K562 (cell line): ENCODE data around the gene CFAP300. TPM values are rescaled to one million over a fixed set of nuclear protein-coding genes. Genes with fewer than 3 reads are reported as not detected.

Experiments
- ATAC-seq: fragments of 200-7000 bp; cut with Tn5 transposase; 3 replicates; pipeline ENCODE4 v1.9.1; 2020; ENCODE audit warnings: moderate library complexity
- BruUV-seq: library from RNA; stranded (reverse); fragments of 400-500 nt; replicated peaks from 2 replicates; lab custom pipeline; 2021; lab: Mats Ljungman, UMichigan
- CTCF ChIA-PET: fragments of 300-600 bp; formaldehyde crosslinking; extraction: SDS; loops from one replicate; lab custom pipeline; 2021; ENCODE audit warnings: low intra/inter-chr PET ratio; lab: Yijun Ruan, JAX
- POLR2A ChIA-PET: fragments of 300-600, 350-650 bp; sonication (Branson Sonifier 250); formaldehyde crosslinking; extraction: SDS; loops from one replicate; lab custom pipeline; 2021; ENCODE audit warnings: antibody characterized with exemption, inconsistent platforms; lab: Yijun Ruan, JAX
- DNase-seq, 4 experiments: peaks; one replicate each; pipeline versions ENCODE4 v3.0.0 to v3.0.0-alpha.2; 2011 to 2018; ENCODE audit warnings: low spot score in 3 of 4, mixed read lengths in 3 of 4; ENCODE audit errors: extremely low read depth in 1 of 4
- FAIRE-seq: peaks from 2 replicates; lab custom pipeline; 2011; peaks lifted over from hg19 to GRCh38; lab: Jason Lieb, UNC
- H2AFZ ChIP-seq: 2 replicates; pipeline ENCODE4 v1.6.0; 2011; ENCODE audit warnings: low read depth, low read length, control low read depth, inconsistent platforms
- H3K27ac ChIP-seq: fragments of 200-600 bp; 3 replicates; pipeline ENCODE4 v1.8.0; 2011; ENCODE audit warnings: low read depth, mild to moderate bottlenecking, control low read depth, inconsistent platforms, low read length, moderate library complexity, mixed read lengths; ENCODE audit errors: extremely low read depth
- H3K27me3 ChIP-seq, 2 experiments: fragments of 300-600 bp in 1 of 2; 2 replicates in 1 of 2; 3 replicates in 1 of 2; pipeline versions ENCODE4 v1.6.0 to v1.8.0; 2011; ENCODE audit warnings: inconsistent platforms in 2 of 2, low read length in 2 of 2, mild to moderate bottlenecking in 1 of 2, mixed read lengths in 1 of 2, moderate library complexity in 1 of 2; ENCODE audit not compliant: control insufficient read depth in 2 of 2, insufficient read depth in 2 of 2
- H3K36me3 ChIP-seq: fragments of 300-600 bp; 3 replicates; pipeline ENCODE4 v1.8.0; 2011; ENCODE audit warnings: mild to moderate bottlenecking, low read length, inconsistent platforms; ENCODE audit not compliant: control insufficient read depth, insufficient read depth
- H3K4me1 ChIP-seq, 2 experiments: fragments of 200-600 bp in 1 of 2; replicated peaks in 1 of 2; 2 replicates in 1 of 2; 3 replicates in 1 of 2; pipeline versions ENCODE4 v1.5.1 to v1.8.0; 2011; ENCODE audit warnings: inconsistent platforms in 2 of 2, low read length in 2 of 2, mild to moderate bottlenecking in 1 of 2, mixed read lengths in 1 of 2, moderate library complexity in 1 of 2; ENCODE audit not compliant: control insufficient read depth in 2 of 2, insufficient read depth in 2 of 2
- H3K4me2 ChIP-seq: 2 replicates; pipeline ENCODE4 v1.6.1; 2011; ENCODE audit warnings: low read length, control low read depth, inconsistent platforms, mixed read lengths; ENCODE audit not compliant: insufficient read depth
- H3K4me3 ChIP-seq: fragments of 200-600 bp; sonication (generic), shearing (Covaris generic); 2 replicates; pipeline ENCODE4 v1.5.1; 2016; ENCODE audit warnings: control low read depth, inconsistent platforms
- H3K79me2 ChIP-seq: fragments of 200-600 bp; 3 replicates; pipeline ENCODE4 v1.8.0; 2011; ENCODE audit warnings: low read length, inconsistent platforms; ENCODE audit not compliant: control insufficient read depth, insufficient read depth
- H3K9ac ChIP-seq, 2 experiments: 2 replicates each; pipeline versions ENCODE4 v1.6.0 to v1.6.1; 2011; ENCODE audit warnings: low read depth in 2 of 2, low read length in 2 of 2, control low read depth in 1 of 2, inconsistent platforms in 1 of 2, mild to moderate bottlenecking in 1 of 2, mixed read lengths in 1 of 2; ENCODE audit not compliant: insufficient read depth in 1 of 2
- H3K9me1 ChIP-seq: one replicate; pipeline ENCODE4 v1.6.0; 2011; ENCODE audit warnings: inconsistent platforms, mild to moderate bottlenecking, low read length, moderate library complexity; ENCODE audit not compliant: control insufficient read depth, insufficient read depth
- H3K9me3 ChIP-seq: replicated peaks from 2 replicates; pipeline ENCODE4 v1.5.1; 2011; ENCODE audit warnings: low read depth, low read length, inconsistent platforms; ENCODE audit not compliant: control insufficient read depth, insufficient read depth
- H4K20me1 ChIP-seq: replicated peaks from 2 replicates; pipeline ENCODE4 v1.6.1; 2011; ENCODE audit warnings: low read length, inconsistent platforms, mixed read lengths; ENCODE audit not compliant: control insufficient read depth, insufficient read depth
- TEAD1 ChIP-seq, 2 experiments: fragments of 450-650 bp in 1 of 2; sonication (generic) in 1 of 2; formaldehyde crosslinking; IDR thresholded peaks; 2 replicates each; pipeline versions ENCODE4 v1.4.0 to v1.8.0; 2020 to 2022; ENCODE audit warnings: mild to moderate bottlenecking in 2 of 2, missing genetic modification reagents in 1 of 2
- WGBS: fragments of 100-300 bp; shearing (Covaris generic); methylation state at CpG from one replicate; pipeline ENCODE4 v1.1.6; 2016; ENCODE audit warnings: low coverage, mixed read lengths; ENCODE audit not compliant: insufficient coverage; ENCODE audit errors: missing lambda C conversion rate; 5-methylcytosine and 5-hydroxymethylcytosine counted together
- in situ Hi-C: fragments of 300-500 bp; cut with MboI; formaldehyde crosslinking; loops from 4 replicates; pipeline ENCODE4 v1.15.0; 2018; ENCODE audit warnings: inconsistent platforms, mixed read lengths
- intact Hi-C: fragments of 100-400 bp; cut with micrococcal nuclease; formaldehyde crosslinking; loops from 2 replicates; pipeline ENCODE4 v1.14.2; 2022
- polyA plus RNA-seq, 8 experiments: library from polyadenylated mRNA; depleted of rRNA in 4 of 8; stranded (reverse) in 5 of 8; unstranded in 3 of 8; fragments of >200 nt; fragmentation: Nextera tagmentation in 2 of 8; fragmentation: Illumina TruSeq in 1 of 8; extraction: Ambion mirVana in 2 of 8; extraction: Trizol in 1 of 8; gene quantifications; 2 replicates each; pipeline versions ENCODE4 v1.2.1 to v1.2.3, GENCODE V29; 2011 to 2014; ENCODE audit warnings: inconsistent platforms in 1 of 8, missing spikeins in 1 of 8
- small RNA-seq: library from RNA; depleted of rRNA; stranded (forward); fragments of <200 nt; gene quantifications from one replicate; pipeline ENCODE3, GENCODE V24; 2014
- total RNA-seq, 7 experiments: library from RNA; depleted of rRNA in 6 of 7; stranded (reverse); fragments of >200 nt in 6 of 7; fragmentation: Illumina TruSeq in 2 of 7; extraction: Trizol in 2 of 7; gene quantifications; 2 replicates each; pipeline versions ENCODE4 v1.2.1 to v1.2.3, GENCODE V29; 2011 to 2021; ENCODE audit warnings: low replicate concordance in 1 of 7

The CFAP300 gene
- total and polyA plus RNA-seq, 9 of the 15 experiments (the other 6 are each of a cell fraction or from before 2014, with no cell fraction given), result not detected

DNA sequence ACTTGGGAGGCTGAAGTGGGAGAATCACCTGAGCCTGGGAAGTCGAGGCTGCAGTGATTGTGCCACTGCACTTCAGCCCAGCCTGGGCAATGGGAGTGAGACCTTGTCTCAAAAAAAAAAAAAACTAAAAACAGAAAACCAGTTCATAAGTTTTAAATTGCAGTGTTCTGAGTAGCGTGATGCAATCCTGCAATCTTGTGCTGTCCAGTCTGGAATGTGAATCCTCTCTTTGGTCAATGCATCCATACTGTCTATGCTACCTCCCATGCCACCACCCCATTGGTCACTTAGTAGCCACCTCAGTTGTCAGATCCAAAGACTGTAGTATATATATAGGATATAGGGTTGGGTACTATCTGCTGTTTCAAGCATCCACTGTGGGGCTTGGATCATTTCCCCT is 74.1 kb downstream of the CFAP300 start:
- intact Hi-C loops, result no loop called here
- Histone ChIP-seq H4K20me1 (no peaks in the 10 kb centered on the region), H3K36me3 (no peaks in the 10 kb centered on the region), H3K9me1 (no peaks in the 10 kb centered on the region), H3K4me2 (no peak overlapping the region), H3K79me2 (no peaks in the 10 kb centered on the region), H3K27me3 (no peaks in the 10 kb centered on the region), H3K9ac (no peak overlapping the region), H3K4me3 (no peak overlapping the region), H3K9me3 (no peaks in the 10 kb centered on the region), H3K27ac (no peak overlapping the region), H3K4me1 (no peaks in the 10 kb centered on the region; a peak in 1 of 5 replicates), H2AFZ (no peak overlapping the region)
- no peak for FAIRE-seq
- no peak for DNase-seq
- CTCF ChIA-PET, result no interaction called here
- no peak for ATAC-seq
- POLR2A ChIA-PET, result interaction anchor here (1.0 kb wide), 1 partner anchor 12 kb away, joined by 3 read pairs; no protein-coding TSS in a partner anchor
- WGBS, result 6% methylated on average over 2 of the region's 2 CpGs
- in situ Hi-C loops, result no loop called here
- no peak for TF ChIP-seq TEAD1 (CRISPR knock-in tag; IDR thresholded peaks at IDR 0.05)
- no TSS peak for BruUV-seq

Small RNAs within 50 kb of the gene (small RNA-seq; reads per million reads assigned to genes)
- gene RNA5SP535, result not detected

Other genes with a start within 250 kb of the CFAP300 start
- gene CEP126, start 132.4 kb upstream of the CFAP300 start, total RNA-seq (2014; rRNA removed), result not detected in 2 replicates
- gene CEP126, start 132.4 kb upstream of the CFAP300 start, total RNA-seq (2014; rRNA removed; fragmentation: Illumina TruSeq; extraction: Trizol), result 0.03 and 0.11 TPM in 2 replicates
- 0.04 TPM in 1 of 2 replicates, not detected in the other for gene CEP126, start 132.4 kb upstream of the CFAP300 start, total RNA-seq (2015; rRNA removed; fragmentation: Illumina TruSeq; extraction: Trizol)
- 0.07 and 0.11 TPM in 2 replicates for gene CEP126, start 132.4 kb upstream of the CFAP300 start, total RNA-seq (2021)
- 0.03 TPM in 1 of 2 replicates, not detected in the other for gene CEP126, start 132.4 kb upstream of the CFAP300 start, polyA plus RNA-seq (2011; rRNA removed)
- 0.03 and 0.06 TPM in 2 replicates for gene CEP126, start 132.4 kb upstream of the CFAP300 start, polyA plus RNA-seq (2014; fragmentation: Illumina TruSeq; extraction: Trizol)
- gene CEP126, start 132.4 kb upstream of the CFAP300 start, polyA plus RNA-seq (2014; fragmentation: Nextera tagmentation; extraction: Ambion mirVana), result under 1 TPM in 1 of 2 experiments, not detected in 1; 0.01 TPM
- 0.07 and 0.08 TPM in 2 replicates for gene CEP126, start 132.4 kb upstream of the CFAP300 start, polyA plus RNA-seq (2014; rRNA removed)
- not detected in 2 replicates for gene ANGPTL5, start 130.9 kb upstream of the CFAP300 start, total RNA-seq (2014; rRNA removed)
- not detected in 2 replicates for gene ANGPTL5, start 130.9 kb upstream of the CFAP300 start, total RNA-seq (2014; rRNA removed; fragmentation: Illumina TruSeq; extraction: Trizol)
- not detected in 2 replicates for gene ANGPTL5, start 130.9 kb upstream of the CFAP300 start, total RNA-seq (2015; rRNA removed; fragmentation: Illumina TruSeq; extraction: Trizol)
- not detected in 2 replicates for gene ANGPTL5, start 130.9 kb upstream of the CFAP300 start, total RNA-seq (2021)
- not detected in 2 replicates for gene ANGPTL5, start 130.9 kb upstream of the CFAP300 start, polyA plus RNA-seq (2011; rRNA removed)
- gene ANGPTL5, start 130.9 kb upstream of the CFAP300 start, polyA plus RNA-seq (2014; fragmentation: Illumina TruSeq; extraction: Trizol), result not detected in 2 replicates
- gene ANGPTL5, start 130.9 kb upstream of the CFAP300 start, polyA plus RNA-seq (2014; fragmentation: Nextera tagmentation; extraction: Ambion mirVana), result under 1 TPM in 1 of 2 experiments, not detected in 1; 0.03 TPM
- not detected in 2 replicates for gene ANGPTL5, start 130.9 kb upstream of the CFAP300 start, polyA plus RNA-seq (2014; rRNA removed)
- gene YAP1, start 63.0 kb downstream of the CFAP300 start, total RNA-seq (2014; rRNA removed), result not detected in 2 replicates
- gene YAP1, start 63.0 kb downstream of the CFAP300 start, total RNA-seq (2014; rRNA removed; fragmentation: Illumina TruSeq; extraction: Trizol), result not detected in 2 replicates
- not detected in 2 replicates for gene YAP1, start 63.0 kb downstream of the CFAP300 start, total RNA-seq (2015; rRNA removed; fragmentation: Illumina TruSeq; extraction: Trizol)
- 0.18 and 0.20 TPM in 2 replicates for gene YAP1, start 63.0 kb downstream of the CFAP300 start, total RNA-seq (2021)
- gene YAP1, start 63.0 kb downstream of the CFAP300 start, polyA plus RNA-seq (2011; rRNA removed), result not detected in 2 replicates
- not detected in 2 replicates for gene YAP1, start 63.0 kb downstream of the CFAP300 start, polyA plus RNA-seq (2014; fragmentation: Illumina TruSeq; extraction: Trizol)
- not detected for gene YAP1, start 63.0 kb downstream of the CFAP300 start, polyA plus RNA-seq (2014; fragmentation: Nextera tagmentation; extraction: Ambion mirVana)
- not detected in 2 replicates for gene YAP1, start 63.0 kb downstream of the CFAP300 start, polyA plus RNA-seq (2014; rRNA removed)